Keratinocyte (primary cell): ENCODE data around the gene SFRP2. TPM values are rescaled to one million over a fixed set of nuclear protein-coding genes. Genes with fewer than 3 reads are reported as not detected.

ENCODE experiments used
- DNase-seq: peaks from one replicate; pipeline ENCODE4 v3.0.0-alpha.2; 2011; ENCODE audit warnings: low read depth, missing footprints, low spot score
- FAIRE-seq: peaks from 2 replicates; lab custom pipeline; 2011; peaks lifted over from hg19 to GRCh38; lab: Jason Lieb, UNC
- H2AFZ ChIP-seq: 2 replicates; pipeline ENCODE4 v1.6.0; 2012; ENCODE audit warnings: low read length, control low read depth, inconsistent platforms; ENCODE audit not compliant: control insufficient read depth
- H3K27ac ChIP-seq: 2 replicates; pipeline ENCODE4 v1.5.1; 2011; ENCODE audit warnings: low read length; ENCODE audit not compliant: control insufficient read depth, insufficient read depth
- H3K27me3 ChIP-seq: 3 replicates; pipeline ENCODE4 v1.6.0; 2011; ENCODE audit warnings: low read length; ENCODE audit not compliant: control insufficient read depth, insufficient read depth; ENCODE audit errors: extremely low read depth
- H3K36me3 ChIP-seq, 2 experiments: 2 replicates in 1 of 2; 3 replicates in 1 of 2; pipeline ENCODE4 v1.5.1; 2011; ENCODE audit warnings: low read length in 2 of 2, mild to moderate bottlenecking in 1 of 2; ENCODE audit not compliant: control insufficient read depth in 2 of 2, insufficient read depth in 2 of 2; ENCODE audit errors: extremely low read depth in 1 of 2
- H3K4me1 ChIP-seq: 3 replicates; pipeline ENCODE4 v1.5.1; 2011; ENCODE audit warnings: low read length; ENCODE audit not compliant: control insufficient read depth, insufficient read depth; ENCODE audit errors: extremely low read depth
- H3K4me2 ChIP-seq: 3 replicates; pipeline ENCODE4 v1.6.0; 2011; ENCODE audit warnings: low read depth, low read length; ENCODE audit not compliant: control insufficient read depth, insufficient read depth; ENCODE audit errors: extremely low read depth
- H3K4me3 ChIP-seq, 3 experiments: fragments of 200-600 bp in 1 of 3; sonication (generic) in 1 of 3; 2 replicates in 2 of 3; 3 replicates in 1 of 3; pipeline ENCODE4 v1.5.1; 2011 to 2016; ENCODE audit warnings: low read length in 3 of 3, mild to moderate bottlenecking in 3 of 3, control low read depth in 2 of 3, inconsistent platforms in 1 of 3, low read depth in 1 of 3, mixed read lengths in 1 of 3, mixed run types in 1 of 3, moderate library complexity in 1 of 3; ENCODE audit not compliant: control insufficient read depth in 2 of 3, insufficient read depth in 2 of 3; ENCODE audit errors: extremely low read depth in 1 of 3
- H3K79me2 ChIP-seq: 2 replicates; pipeline ENCODE4 v1.6.0; 2012; ENCODE audit warnings: low read length; ENCODE audit not compliant: control insufficient read depth, insufficient read depth
- H3K9ac ChIP-seq: 3 replicates; pipeline ENCODE4 v1.6.0; 2011; ENCODE audit warnings: low read length; ENCODE audit not compliant: control insufficient read depth, insufficient read depth; ENCODE audit errors: extremely low read depth
- H3K9me1 ChIP-seq: 3 replicates; pipeline ENCODE4 v1.6.0; 2011; ENCODE audit warnings: low read length; ENCODE audit not compliant: control insufficient read depth, insufficient read depth; ENCODE audit errors: extremely low read depth
- H3K9me3 ChIP-seq: 2 replicates; pipeline ENCODE4 v1.5.1; 2012; ENCODE audit warnings: low read depth, low read length; ENCODE audit not compliant: control insufficient read depth
- H4K20me1 ChIP-seq: 3 replicates; pipeline ENCODE4 v1.6.0; 2011; ENCODE audit warnings: low read length; ENCODE audit not compliant: control insufficient read depth, insufficient read depth; ENCODE audit errors: extremely low read depth
- CTCF ChIP-seq, 3 experiments: IDR thresholded peaks in 1 of 3; conservative IDR thresholded peaks in 1 of 3; optimal IDR thresholded peaks in 1 of 3; 2 replicates in 2 of 3; 3 replicates in 1 of 3; pipeline versions ENCODE3 to v1.5.1; 2011; ENCODE audit warnings: low read length in 3 of 3, mild to moderate bottlenecking in 3 of 3, moderate library complexity in 2 of 3, control low read depth in 1 of 3, inconsistent platforms in 1 of 3; ENCODE audit not compliant: insufficient read depth in 2 of 3; ENCODE audit errors: extremely low read depth in 1 of 3
- EZH2 ChIP-seq: IDR thresholded peaks from one replicate; pipeline ENCODE4 v1.6.1; 2012; ENCODE audit warnings: inconsistent platforms, mild to moderate bottlenecking, low read length, moderate library complexity
- dilution Hi-C: fragments of 300-500 bp; cut with MboI; formaldehyde crosslinking; loops from one replicate; pipeline ENCODE4 v1.7.0; 2020; ENCODE audit warnings: low sequenced_read_pairs; ENCODE audit not compliant: extremely low pct_ligation_motif_present
- polyA plus RNA-seq, 5 experiments: library from polyadenylated mRNA; depleted of rRNA in 3 of 5; stranded (reverse) in 3 of 5; stranded (forward) in 1 of 5; unstranded in 1 of 5; fragments of >200 nt; gene quantifications; 1 replicate in 1 of 5; 2 replicates in 3 of 5; 3 replicates in 1 of 5; pipeline versions ENCODE4 v1.2.1 to v1.2.3, GENCODE V29; 2011 to 2012; ENCODE audit warnings: missing spikeins in 2 of 5, low read depth in 1 of 5, low replicate concordance in 1 of 5

Gene SFRP2
- polyA plus RNA-seq, 1 donor (not counting 4 experiments of a cell fraction or from before 2014, with no cell fraction given), result not detected

- DNase-seq (no peak), FAIRE-seq (no peak)
- Histone ChIP-seq H3K9me3 (no peaks in the 10 kb centered on the region), H3K27ac (no peak overlapping the region), H3K36me3 (no peaks in the 10 kb centered on the region), H3K27me3 (no peaks in the 10 kb centered on the region), H4K20me1 (no peaks in the 10 kb centered on the region), H2AFZ (no peak overlapping the region), H3K4me3 (no peak overlapping the region), H3K4me1 (no peaks in the 10 kb centered on the region), H3K4me2 (no peak overlapping the region), H3K9ac (no peak overlapping the region), H3K9me1 (no peaks in the 10 kb centered on the region), H3K79me2 (no peaks in the 10 kb centered on the region)
- TF ChIP-seq EZH2 (no peak), CTCF (optimal IDR thresholded peaks at IDR 0.05 in 1 of 3, IDR thresholded peaks at IDR 0.05 in 1 of 3, conservative IDR thresholded peaks at IDR 0.05 in 1 of 3; ENCODE audit: extremely low read depth in 1 of 3, insufficient read depth in 2 of 3, low read length in 3 of 3) (no peak)
- dilution Hi-C loops, result no loop called here
Observed at GRCh38 chr4:153798420-153798819, 9.5 kb upstream of the SFRP2 start.

- Histone ChIP-seq H3K4me1 (peaks cover 11% of the 10 kb centered on the region), H3K9me3 (no peaks in the 10 kb centered on the region), H3K4me2 (no peak overlapping the region), H3K4me3 (no peak overlapping the region), H4K20me1 (no peaks in the 10 kb centered on the region), H3K27ac (no peak overlapping the region), H3K27me3 (peaks cover 43% of the 10 kb centered on the region), H3K79me2 (no peaks in the 10 kb centered on the region), H3K9me1 (no peaks in the 10 kb centered on the region), H3K36me3 (no peaks in the 10 kb centered on the region), H3K9ac (no peak overlapping the region), H2AFZ (no peak overlapping the region)
- FAIRE-seq (no peak), DNase-seq (no peak)
- dilution Hi-C loops, result no loop called here
- no peak for TF ChIP-seq CTCF (optimal IDR thresholded peaks at IDR 0.05 in 1 of 3, IDR thresholded peaks at IDR 0.05 in 1 of 3, conservative IDR thresholded peaks at IDR 0.05 in 1 of 3; ENCODE audit: extremely low read depth in 1 of 3, insufficient read depth in 2 of 3, low read length in 3 of 3)
- TF ChIP-seq EZH2, result no peak
Observed at GRCh38 chr4:153794006-153794405, 5.1 kb upstream of the SFRP2 start.
